ENCODE results near the gene TAF5L.

Gene TAF5L

DNA sequence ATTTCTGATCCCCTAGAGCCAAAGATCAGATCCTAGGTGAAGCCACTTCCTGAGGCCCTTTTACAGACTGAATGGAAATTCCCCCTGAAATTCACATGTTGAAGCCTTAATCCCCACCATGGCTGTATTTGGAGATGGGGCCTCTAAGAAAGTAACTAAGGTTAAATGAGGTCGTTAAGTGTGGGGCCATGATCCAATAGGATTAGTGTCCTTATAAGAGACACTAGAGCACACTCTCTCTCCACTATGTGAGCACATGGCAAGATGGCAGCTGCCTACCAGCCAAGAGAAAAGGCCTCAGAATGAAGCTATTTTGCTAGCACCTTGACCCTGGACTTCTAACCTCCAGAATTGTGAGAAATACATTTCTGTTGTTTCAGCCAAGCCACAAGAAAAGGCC is 81.3 kb downstream of the TAF5L start:
- Histone ChIP-seq H3K4me1 (ENCODE audit: control insufficient read depth in 1 of 2, insufficient read depth in 2 of 2, low read length in 2 of 2) (no peaks in the 10 kb centered on the region), H3K9ac (ENCODE audit: low read depth in 1 of 2, low read length in 2 of 2) (no peak overlapping the region), H3K36me3 (ENCODE audit: control insufficient read depth in 1 of 2, insufficient read depth in 2 of 2, low read length in 2 of 2) (peaks cover 21 to 58% of the 10 kb centered on the region in 2 donors), H3K27me3 (ENCODE audit: control insufficient read depth in 1 of 2, insufficient read depth in 2 of 2, low read length in 2 of 2) (no peaks in the 10 kb centered on the region), H3K27ac (ENCODE audit: low read depth, low read length) (no peak overlapping the region), H3K9me3 (ENCODE audit: control insufficient read depth in 1 of 2, low read length in 2 of 2) (no peaks in the 10 kb centered on the region), H3K4me3 (ENCODE audit: low read depth in 1 of 2, low read length in 2 of 2) (no peak overlapping the region)
